H1 (cell line): ENCODE measurements around the gene ATP6V1B1. TPM values are rescaled to one million over a fixed set of nuclear protein-coding genes. Genes with fewer than 3 reads are reported as not detected.

Experiments
- CTCF ChIA-PET: fragments of 300-600 bp; sonication (Branson Sonifier 250); formaldehyde crosslinking; loops from one replicate; lab custom pipeline; 2021; ENCODE audit not compliant: partially characterized antibody; lab: Charles Lee
- POLR2A ChIA-PET: fragments of 300-600 bp; sonication (Branson Sonifier 250); formaldehyde crosslinking; loops from one replicate; lab custom pipeline; 2021; ENCODE audit warnings: inconsistent platforms; ENCODE audit not compliant: partially characterized antibody; lab: Charles Lee
- DNase-seq, 2 experiments: peaks; one replicate each; pipeline versions ENCODE4 v3.0.0 to v3.0.0-alpha.2; 2010 to 2022; ENCODE audit warnings: low spot score in 2 of 2, low read depth in 1 of 2, mixed read lengths in 1 of 2
- FAIRE-seq: peaks from 2 replicates; lab custom pipeline; 2011; peaks lifted over from hg19 to GRCh38; lab: Jason Lieb, UNC
- H2AFZ ChIP-seq: 2 replicates; pipeline ENCODE4 v1.8.1; 2012; ENCODE audit warnings: low read length, inconsistent platforms
- H2AK5ac ChIP-seq: 2 replicates; pipeline ENCODE4 v1.6.1; 2013; ENCODE audit warnings: low read depth, low read length
- H2BK120ac ChIP-seq: replicated peaks from 2 replicates; pipeline ENCODE3; 2013; ENCODE audit warnings: low read depth, low read length, inconsistent platforms
- H2BK12ac ChIP-seq: 2 replicates; pipeline ENCODE4 v1.6.1; 2013; ENCODE audit warnings: low read depth, low read length
- H2BK15ac ChIP-seq: 2 replicates; pipeline ENCODE4 v1.6.1; 2013; ENCODE audit warnings: low read length
- H2BK20ac ChIP-seq: 2 replicates; pipeline ENCODE4 v1.6.1; 2013; ENCODE audit warnings: low read length
- H2BK5ac ChIP-seq: 2 replicates; pipeline ENCODE4 v1.6.1; 2013; ENCODE audit warnings: low read depth, low read length
- H3K14ac ChIP-seq: 2 replicates; pipeline ENCODE4 v1.6.1; 2013; ENCODE audit warnings: inconsistent platforms; ENCODE audit not compliant: insufficient read length
- H3K18ac ChIP-seq: 2 replicates; pipeline ENCODE4 v1.6.1; 2013; ENCODE audit warnings: low read length; ENCODE audit errors: extremely low read depth
- H3K23ac ChIP-seq: 2 replicates; pipeline ENCODE4 v1.6.1; 2013; ENCODE audit warnings: inconsistent platforms; ENCODE audit not compliant: insufficient read length
- H3K23me2 ChIP-seq: 2 replicates; pipeline ENCODE4 v1.6.1; 2013; ENCODE audit warnings: low read depth, low read length
- H3K27ac ChIP-seq: 2 replicates; pipeline ENCODE4 v1.6.1; 2011; ENCODE audit warnings: low read depth, low read length, inconsistent platforms
- H3K27me3 ChIP-seq, 4 experiments: replicated peaks in 1 of 4; 1 replicate in 1 of 4; 2 replicates in 3 of 4; pipeline versions ENCODE4 v1.6.1 to v1.8.1; 2011 to 2013; ENCODE audit warnings: low read length in 3 of 4, mild to moderate bottlenecking in 3 of 4, inconsistent platforms in 2 of 4, mixed read lengths in 2 of 4, moderate library complexity in 1 of 4; ENCODE audit not compliant: control insufficient read depth in 3 of 4, insufficient read depth in 3 of 4; ENCODE audit errors: extremely low read depth in 1 of 4
- H3K36me3 ChIP-seq, 4 experiments: 2 replicates each; pipeline versions ENCODE4 v1.6.1 to v1.8.1; 2011 to 2013; ENCODE audit warnings: mild to moderate bottlenecking in 4 of 4, low read length in 3 of 4, moderate library complexity in 2 of 4, control low read depth in 1 of 4, inconsistent platforms in 1 of 4; ENCODE audit not compliant: insufficient read depth in 4 of 4, control insufficient read depth in 2 of 4
- H3K4ac ChIP-seq: replicated peaks from 2 replicates; pipeline ENCODE3; 2013; ENCODE audit warnings: low read length, low read depth, mixed read lengths, inconsistent platforms; ENCODE audit not compliant: insufficient read length
- H3K4me1 ChIP-seq, 4 experiments: replicated peaks in 1 of 4; 1 replicate in 1 of 4; 2 replicates in 3 of 4; pipeline versions ENCODE4 v1.6.1 to v1.8.1; 2011 to 2013; ENCODE audit warnings: low read length in 3 of 4, inconsistent platforms in 2 of 4, mixed read lengths in 1 of 4; ENCODE audit not compliant: insufficient read depth in 4 of 4, control insufficient read depth in 3 of 4
- H3K4me2 ChIP-seq, 2 experiments: 2 replicates each; pipeline versions ENCODE4 v1.6.1 to v1.8.1; 2011 to 2013; ENCODE audit warnings: low read depth in 2 of 2, low read length in 2 of 2, control low read depth in 1 of 2, inconsistent platforms in 1 of 2, mild to moderate bottlenecking in 1 of 2; ENCODE audit not compliant: insufficient read depth in 1 of 2
- H3K4me3 ChIP-seq, 4 experiments: fragments of 200-600, 300-600 bp in 1 of 4; sonication (generic), shearing (Covaris generic), sonication (Bioruptor Twin) in 1 of 4; 2 replicates each; pipeline versions ENCODE4 v1.5.1 to v1.8.1; 2011 to 2016; ENCODE audit warnings: low read length in 4 of 4, low read depth in 3 of 4, control low read depth in 2 of 4, inconsistent platforms in 2 of 4, mild to moderate bottlenecking in 2 of 4, mixed read lengths in 1 of 4, moderate library complexity in 1 of 4; ENCODE audit not compliant: insufficient read depth in 2 of 4; ENCODE audit errors: extremely low read depth in 1 of 4
- H3K56ac ChIP-seq: replicated peaks from 2 replicates; pipeline ENCODE3; 2013; ENCODE audit warnings: low read depth, mild to moderate bottlenecking, mixed read lengths, low read length, inconsistent platforms; ENCODE audit not compliant: insufficient read length
- H3K79me1 ChIP-seq: 2 replicates; pipeline ENCODE4 v1.6.1; 2013; ENCODE audit warnings: low read depth, low read length, control low read depth
- H3K79me2 ChIP-seq, 2 experiments: 2 replicates each; pipeline versions ENCODE4 v1.6.1 to v1.8.1; 2012 to 2013; ENCODE audit warnings: low read length in 2 of 2, mild to moderate bottlenecking in 2 of 2, inconsistent platforms in 1 of 2; ENCODE audit not compliant: insufficient read depth in 2 of 2, control insufficient read depth in 1 of 2
- H3K9ac ChIP-seq, 4 experiments: replicated peaks in 1 of 4; 1 replicate in 1 of 4; 2 replicates in 3 of 4; pipeline versions ENCODE4 v1.6.1 to v1.8.1; 2011 to 2013; ENCODE audit warnings: low read depth in 3 of 4, low read length in 3 of 4, control low read depth in 2 of 4, mild to moderate bottlenecking in 2 of 4, moderate library complexity in 2 of 4, inconsistent platforms in 1 of 4; ENCODE audit errors: extremely low read depth in 1 of 4
- H3K9me3 ChIP-seq, 2 experiments: 2 replicates each; pipeline versions ENCODE4 v1.6.1 to v1.8.1; 2012 to 2013; ENCODE audit warnings: mild to moderate bottlenecking in 2 of 2, moderate library complexity in 2 of 2, control low read depth in 1 of 2, inconsistent platforms in 1 of 2, low read depth in 1 of 2, low read length in 1 of 2, mixed read lengths in 1 of 2; ENCODE audit not compliant: insufficient read depth in 2 of 2
- H4K20me1 ChIP-seq, 2 experiments: replicated peaks in 1 of 2; 2 replicates each; pipeline versions ENCODE3 to v1.8.1; 2011 to 2013; ENCODE audit warnings: inconsistent platforms in 2 of 2, low read length in 2 of 2, mild to moderate bottlenecking in 1 of 2; ENCODE audit not compliant: insufficient read depth in 2 of 2, control insufficient read depth in 1 of 2
- H4K5ac ChIP-seq: 2 replicates; pipeline ENCODE4 v1.6.1; 2013; ENCODE audit warnings: low read length, low read depth, mixed read lengths, inconsistent platforms; ENCODE audit not compliant: insufficient read length
- H4K8ac ChIP-seq: 2 replicates; pipeline ENCODE4 v1.8.0; 2013; ENCODE audit warnings: mild to moderate bottlenecking, moderate library complexity, low read length, inconsistent platforms; ENCODE audit not compliant: insufficient read depth; ENCODE audit errors: extremely low read depth
- H4K91ac ChIP-seq: replicated peaks from 2 replicates; pipeline ENCODE3; 2013; ENCODE audit warnings: low read length, mixed read lengths, inconsistent platforms; ENCODE audit not compliant: insufficient read length
- BCL11A ChIP-seq, 2 experiments: IDR thresholded peaks; one replicate each; pipeline ENCODE4 v1.6.1; 2011; ENCODE audit warnings: low read depth in 2 of 2, low read length in 2 of 2, mild to moderate bottlenecking in 2 of 2
- CEBPB ChIP-seq: IDR thresholded peaks from 2 replicates; pipeline ENCODE4 v1.6.1; 2012; ENCODE audit warnings: low read depth, low read length
- CHD2 ChIP-seq: IDR thresholded peaks from 2 replicates; pipeline ENCODE4 v1.6.1; 2012; ENCODE audit warnings: low read length, improper control_type of control experiment
- FOSL1 ChIP-seq: IDR thresholded peaks from 2 replicates; pipeline ENCODE4 v1.6.1; 2011; ENCODE audit warnings: mild to moderate bottlenecking, low read depth, low read length, moderate library complexity; ENCODE audit not compliant: insufficient read depth
- GTF2F1 ChIP-seq: IDR thresholded peaks from 2 replicates; pipeline ENCODE4 v1.6.1; 2012; ENCODE audit warnings: low read depth, low read length, improper control_type of control experiment, borderline replicate concordance
- JUND ChIP-seq: IDR thresholded peaks from 2 replicates; pipeline ENCODE4 v1.6.1; 2011; ENCODE audit warnings: mild to moderate bottlenecking, improper control_type of control experiment, low read length
- PHF8 ChIP-seq: fragments of 200-600 bp; sonication (generic); conservative IDR thresholded peaks from 2 replicates; pipeline ENCODE4 v1.7.1; 2012; ENCODE audit warnings: low read depth, mild to moderate bottlenecking, inconsistent platforms, low read length, moderate library complexity
- POU5F1 ChIP-seq: IDR thresholded peaks from 2 replicates; pipeline ENCODE4 v1.6.1; 2011; ENCODE audit warnings: low read depth, mild to moderate bottlenecking, low read length, moderate library complexity
- RXRA ChIP-seq: IDR thresholded peaks from 2 replicates; pipeline ENCODE4 v1.6.1; 2011; ENCODE audit warnings: low read depth, mild to moderate bottlenecking, low read length, moderate library complexity; ENCODE audit not compliant: insufficient read depth
- SAP30 ChIP-seq: fragments of 300-600 bp; sonication (generic); IDR thresholded peaks from 2 replicates; pipeline ENCODE4 v1.7.1; 2012; ENCODE audit warnings: low read length, moderate library complexity, mild to moderate bottlenecking, inconsistent platforms; ENCODE audit not compliant: insufficient read depth, insufficient replicate concordance
- SP1 ChIP-seq: IDR thresholded peaks from 2 replicates; pipeline ENCODE4 v1.6.1; 2011; ENCODE audit warnings: low read depth, low read length
- SP4 ChIP-seq: IDR thresholded peaks from 2 replicates; pipeline ENCODE4 v1.6.1; 2012; ENCODE audit warnings: low read length, inconsistent platforms
- WGBS, 2 experiments: shearing (Covaris generic) in 1 of 2; methylation state at CpG; one replicate each; pipeline versions ENCODE4 v1.1.6 to v1.1.7; 2013 to 2015; ENCODE audit warnings: low lambda C conversion rate in 2 of 2, mixed read lengths in 2 of 2, inconsistent platforms in 1 of 2, low coverage in 1 of 2, missing lambda C conversion rate in 1 of 2; ENCODE audit not compliant: insufficient replicate concordance in 2 of 2, insufficient coverage in 1 of 2, insufficient read length in 1 of 2; ENCODE audit errors: extremely low coverage in 1 of 2, missing lambda C conversion rate in 1 of 2; 5-methylcytosine and 5-hydroxymethylcytosine counted together
- polyA plus RNA-seq, 7 experiments: library from polyadenylated mRNA; depleted of rRNA in 3 of 7; stranded (reverse) in 5 of 7; unstranded in 2 of 7; fragments of >200 nt in 5 of 7; fragments of 200-250 nt in 2 of 7; gene quantifications; 1 replicate in 5 of 7; 2 replicates in 1 of 7; 4 replicates in 1 of 7; pipeline versions ENCODE4 v1.2.1 to v1.2.3, GENCODE V29; 2011 to 2013; ENCODE audit warnings: missing spikeins in 2 of 7, mixed read lengths in 2 of 7
- total RNA-seq: library from RNA; stranded (reverse); fragmentation: NEBNext Ultra II Directional; extraction: Animal tissue kit (Norgen Biotek cat#: 25700); gene quantifications from 2 replicates; pipeline ENCODE4 v1.2.1, GENCODE V29; 2021
- TF ChIP-seq, protein P1 (sequence below): IDR thresholded peaks from 2 replicates; pipeline ENCODE4 v1.6.1; 2012; ENCODE audit warnings: inconsistent platforms
- TF ChIP-seq, protein P2 (sequence below): IDR thresholded peaks from 2 replicates; pipeline ENCODE4 v1.6.1; 2011; ENCODE audit warnings: low read depth, mild to moderate bottlenecking, low read length; ENCODE audit not compliant: insufficient read depth

The ATP6V1B1 gene
- total and polyA plus RNA-seq, 2 of the 8 experiments (the other 6 are each of a cell fraction or from before 2014, with no cell fraction given): not detected

DNA sequence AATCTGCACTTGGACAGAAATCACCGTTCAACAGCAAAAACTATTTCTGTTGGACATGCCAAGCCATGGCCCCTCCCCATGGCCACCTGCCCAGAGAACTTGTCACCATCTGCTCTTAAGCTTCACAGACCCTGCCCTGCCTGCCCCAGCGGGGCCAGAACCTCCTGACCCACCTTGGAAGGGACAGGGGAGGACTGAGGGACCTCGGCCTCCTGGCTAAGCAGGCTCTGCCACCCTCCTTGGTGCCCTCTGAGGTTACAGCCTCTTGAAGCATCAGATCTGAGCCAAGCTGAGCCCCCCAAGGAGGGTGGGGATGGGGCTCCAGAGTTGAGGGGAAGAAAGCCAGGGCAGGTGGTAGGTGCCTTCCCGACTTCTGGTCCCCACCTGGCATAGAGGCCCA lies 52.5 kb downstream of the ATP6V1B1 start:
- no peak for FAIRE-seq
- Histone ChIP-seq H3K27ac (no peak overlapping the region), H3K4ac (no peak overlapping the region), H3K79me2 (peaks cover 0 to 3% of the 10 kb centered on the region in 2 experiments; a peak in 2 of 4 replicates), H4K8ac (no peak overlapping the region), H3K9me3 (no peaks in the 10 kb centered on the region), H3K9ac (no peak overlapping the region), H3K4me2 (no peak overlapping the region), H2AFZ (no peak overlapping the region), H2BK120ac (no peak overlapping the region), H3K4me3 (no peak overlapping the region), H3K14ac (no peak overlapping the region), H3K79me1 (peaks cover 3% of the 10 kb centered on the region; the same call in 1 of the 2 replicates), H2AK5ac (no peak overlapping the region), H2BK12ac (no peak overlapping the region), H4K20me1 (peaks cover 0 to 11% of the 10 kb centered on the region in 2 experiments), H3K36me3 (peaks cover 0 to 9% (median 2%) of the 10 kb centered on the region in 4 experiments; a peak in 2 of 8 replicates), H2BK20ac (no peak overlapping the region), H3K56ac (no peak overlapping the region), H2BK15ac (no peak overlapping the region), H3K23ac (no peak overlapping the region), H2BK5ac (no peak overlapping the region), H3K23me2 (no peaks in the 10 kb centered on the region), H4K91ac (no peak overlapping the region), H3K18ac (no peak overlapping the region), H3K27me3 (peaks cover 0 to 2% (median under 1%) of the 10 kb centered on the region in 4 experiments; a peak in 1 of 7 replicates), H4K5ac (no peak overlapping the region), H3K4me1 (peaks cover 0 to 6% (median 4%) of the 10 kb centered on the region in 4 experiments; a peak in 4 of 7 replicates)
- ChIA-PET CTCF (interaction anchor here (1.6 to 2.8 kb wide), 4 partner anchors 11 to 14 kb away, joined by 4 to 11 read pairs (median 4); no protein-coding TSS in a partner anchor), POLR2A (no interaction called here)
- WGBS, 2 experiments: 93% methylated on average over 4 of the region's 4 CpGs; no CpG with 5 or more reads in 1 of the 2 experiments
- no peak for DNase-seq
- TF ChIP-seq FOSL1 (no peak), CEBPB (no peak), PHF8 (no peak), RXRA (no peak), POU5F1 (no peak), JUND (no peak), SP4 (no peak), GTF2F1 (no peak), BCL11A (IDR thresholded peaks at IDR 0.05; ENCODE audit: low read depth in 2 of 2, low read length in 2 of 2) (no peak), CHD2 (no peak), SAP30 (no peak), SP1 (no peak)
- TF ChIP-seq, protein P1, sequence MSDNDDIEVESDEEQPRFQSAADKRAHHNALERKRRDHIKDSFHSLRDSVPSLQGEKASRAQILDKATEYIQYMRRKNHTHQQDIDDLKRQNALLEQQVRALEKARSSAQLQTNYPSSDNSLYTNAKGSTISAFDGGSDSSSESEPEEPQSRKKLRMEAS: no peak
- TF ChIP-seq, protein P2, sequence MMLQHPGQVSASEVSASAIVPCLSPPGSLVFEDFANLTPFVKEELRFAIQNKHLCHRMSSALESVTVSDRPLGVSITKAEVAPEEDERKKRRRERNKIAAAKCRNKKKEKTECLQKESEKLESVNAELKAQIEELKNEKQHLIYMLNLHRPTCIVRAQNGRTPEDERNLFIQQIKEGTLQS: no peak
